ENCODE measurements around the gene TYROBP. TPM values are rescaled to one million over a fixed set of nuclear protein-coding genes. Genes with fewer than 3 reads are reported as not detected.
"Not testable (repeated sequence)": the region's sequence is repeated elsewhere in the genome, so short reads cannot be mapped to it uniquely, and the experiment has no call there.

The TYROBP gene
- total RNA-seq, 1 experiment from 2014 or later, result not detected

- peak; percentile 73 for DNase-seq (ENCODE audit: low read depth)
Measured at GRCh38 chr19:35901854-35902661, 6.0 kb downstream of the TYROBP start, which contains the start of gene HCST. Gene HCST, plus strand, starts transcription at chr19:35902529. Its CDS starts 65 bp downstream, at chr19:35902594.

DNA sequence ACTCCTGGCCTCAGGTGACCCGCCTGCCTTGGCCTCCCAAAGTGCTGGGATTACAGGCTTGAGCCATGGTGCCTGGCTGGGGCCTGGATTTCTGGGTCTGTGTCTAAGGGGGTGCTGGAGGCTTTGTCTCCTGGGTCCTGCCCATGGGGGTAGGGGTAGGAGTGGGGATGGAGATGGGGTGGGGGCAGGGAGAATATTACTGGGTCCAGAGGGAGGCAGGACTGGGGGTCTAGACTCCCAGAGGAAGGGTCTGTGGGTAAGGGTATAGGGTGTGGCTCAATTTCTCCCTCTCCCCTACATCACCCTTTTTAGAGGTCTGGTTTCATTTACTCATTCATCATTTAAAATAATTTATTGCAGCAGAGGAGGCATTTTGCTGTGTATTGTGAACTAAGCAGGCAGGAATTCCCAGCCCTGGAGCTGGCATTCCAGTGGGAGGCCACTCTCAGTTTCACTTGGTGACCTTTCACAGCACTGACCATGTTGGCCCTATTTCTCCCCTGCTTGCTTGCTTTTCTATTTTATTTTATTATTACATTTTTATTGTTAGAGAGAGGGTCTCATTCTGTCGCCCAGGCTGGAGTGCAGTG is 6.9 kb downstream of the TYROBP start:
- peak; percentile 79 for DNase-seq (ENCODE audit: low read depth)

GRCh38 chr19:35899547-35900214 is 8.4 kb downstream of the TYROBP start:
- peak; percentile 84 for DNase-seq (ENCODE audit: low read depth)

- no peak for DNase-seq (ENCODE audit: low read depth)
Measured at GRCh38 chr19:35898499-35898809, 9.6 kb downstream of the TYROBP start.

DNA sequence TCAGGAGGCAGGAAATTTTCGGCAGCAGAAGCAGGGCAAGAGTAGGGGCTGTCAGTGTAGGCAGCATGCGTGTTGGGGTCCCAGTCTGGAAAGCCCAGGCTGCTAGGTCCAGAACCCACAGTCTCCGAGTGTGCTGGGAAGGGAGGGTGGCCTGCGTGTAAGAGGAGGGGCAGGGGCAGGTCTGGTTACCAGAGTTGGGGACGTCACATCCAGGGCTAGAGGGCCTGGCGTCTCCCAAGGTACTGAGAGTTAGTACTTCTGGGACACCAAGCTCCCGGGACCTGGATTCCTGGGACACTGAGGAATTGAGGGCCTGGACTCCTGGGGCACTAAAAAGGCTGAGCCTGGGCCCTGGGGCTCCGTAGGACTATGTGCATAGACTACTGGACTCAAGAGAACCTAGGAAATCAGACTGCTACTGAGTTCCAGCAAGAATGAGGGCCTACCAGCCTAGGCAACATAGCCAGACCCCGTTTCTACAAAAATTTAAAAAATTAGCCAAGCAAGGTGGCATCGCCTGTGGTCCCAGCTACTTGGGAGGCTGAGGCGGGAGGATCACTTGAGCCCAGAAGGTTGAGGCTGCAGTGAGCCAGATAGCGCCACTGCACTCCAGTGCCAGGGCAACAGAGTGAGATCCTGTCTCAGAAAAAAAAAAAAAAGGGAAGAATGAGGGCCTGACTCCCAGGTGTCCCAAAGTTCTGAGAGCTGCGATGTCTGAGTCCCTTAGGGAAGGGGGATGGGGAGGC is 10.2 kb downstream of the TYROBP start:
- DNase-seq (ENCODE audit: low read depth), result no peak

- no peak for DNase-seq (ENCODE audit: low read depth)
Measured at GRCh38 chr19:35896643-35897040, 11.5 kb downstream of the TYROBP start.

- no peak for DNase-seq (ENCODE audit: low read depth)
Measured at GRCh38 chr19:35895911-35896642, 12.0 kb downstream of the TYROBP start.

- DNase-seq (ENCODE audit: low read depth), result no peak
Measured at GRCh38 chr19:35894342-35894741, 13.8 kb downstream of the TYROBP start.

DNA sequence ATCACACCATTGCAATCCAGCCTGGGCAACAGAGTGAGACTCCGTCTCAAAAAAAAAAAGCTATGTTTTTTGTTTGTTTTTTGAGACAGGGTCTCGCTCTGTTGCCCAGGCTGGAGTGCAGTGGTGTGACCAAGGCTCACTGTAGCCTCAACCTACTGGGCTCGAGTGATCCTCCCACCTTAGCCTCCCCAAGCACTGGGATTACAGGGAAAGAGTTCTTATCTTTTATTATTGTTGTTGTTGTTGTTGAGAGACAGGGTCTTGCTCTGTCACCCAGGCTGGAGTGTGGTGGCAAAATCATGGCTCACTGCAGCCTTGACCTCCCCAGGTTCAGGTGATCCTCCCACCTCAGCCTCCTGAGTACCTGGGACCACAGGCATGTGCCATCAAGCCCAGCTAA is 16.3 kb downstream of the TYROBP start:
- DNase-seq (ENCODE audit: low read depth), result not testable (repeated sequence)

DNA sequence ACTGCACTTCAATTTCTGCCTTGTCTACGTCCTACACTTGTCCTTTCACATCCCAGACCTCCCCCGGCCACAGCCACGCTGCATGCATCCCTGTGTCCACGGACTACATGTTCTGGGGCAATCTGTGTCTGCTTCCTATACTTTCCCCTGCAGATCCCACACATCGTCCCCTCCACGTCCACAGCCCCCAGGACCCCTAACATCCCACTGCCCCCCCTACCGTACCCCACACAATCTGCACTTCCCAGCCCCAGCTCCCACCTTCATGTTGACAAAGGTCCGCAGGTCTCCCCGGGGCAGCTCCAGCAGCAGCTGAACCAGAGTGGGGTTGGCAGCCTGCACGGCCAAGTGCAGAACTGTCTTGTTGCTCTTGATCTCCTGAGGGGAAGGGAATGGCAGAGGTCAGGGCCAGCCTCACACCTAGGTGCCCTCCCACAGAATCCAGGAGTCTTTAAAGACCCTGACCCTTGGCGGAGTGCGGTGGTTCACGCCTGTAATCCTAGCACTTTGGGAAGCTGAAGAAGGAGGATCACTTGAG is 17.9 kb downstream of the TYROBP start:
- no peak for DNase-seq (ENCODE audit: low read depth)

- no peak for DNase-seq (ENCODE audit: low read depth)
Measured at GRCh38 chr19:35889370-35890112, 18.6 kb downstream of the TYROBP start.

GRCh38 chr19:35888398-35888797 is 19.7 kb downstream of the TYROBP start:
- DNase-seq (ENCODE audit: low read depth), result no peak

GRCh38 chr19:35887197-35887596 is 20.9 kb downstream of the TYROBP start:
- DNase-seq (ENCODE audit: low read depth), result no peak

DNA sequence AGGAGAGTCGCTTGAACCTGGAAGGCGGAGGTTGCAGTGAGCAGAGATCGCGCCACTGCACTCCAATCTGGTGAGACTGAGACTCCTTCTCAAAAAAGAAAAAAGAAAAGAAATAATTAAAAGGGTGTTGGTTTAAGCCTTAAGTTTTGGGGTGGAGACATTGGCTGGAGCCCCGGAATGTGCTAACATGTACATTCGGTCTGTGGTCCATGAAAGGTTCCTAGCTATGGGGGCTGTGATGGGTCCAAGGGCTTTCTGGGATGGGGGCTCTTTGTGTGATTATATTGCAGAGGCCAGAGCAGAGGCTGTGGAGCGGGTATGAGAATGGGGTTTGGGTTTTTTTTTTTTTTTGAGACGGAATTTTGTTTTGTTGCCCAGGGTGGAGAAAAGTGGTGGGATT is 22.2 kb downstream of the TYROBP start:
- DNase-seq (ENCODE audit: low read depth), result no peak

- no peak for DNase-seq (ENCODE audit: low read depth)
Measured at GRCh38 chr19:35885225-35885738, 22.8 kb downstream of the TYROBP start.

DNA sequence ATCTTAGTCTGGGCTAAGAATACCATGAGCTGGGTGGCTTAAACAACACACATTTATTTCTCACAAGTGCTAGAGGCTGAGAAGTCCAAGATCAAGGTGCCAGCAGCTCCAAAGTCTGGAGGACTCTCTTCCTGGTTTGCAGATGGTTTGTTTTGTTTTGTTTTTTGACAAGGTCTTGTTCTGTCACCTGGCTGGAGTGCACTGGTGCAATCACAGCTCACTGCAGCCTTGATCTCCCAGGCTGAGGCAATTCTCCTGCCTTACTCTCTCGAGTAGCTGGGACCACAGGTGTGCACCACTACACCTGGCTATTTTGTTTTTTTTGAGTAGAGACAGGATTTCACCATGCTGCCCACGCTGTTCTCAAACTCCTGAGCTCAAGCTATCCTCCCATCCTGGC is 24.2 kb downstream of the TYROBP start:
- no peak for DNase-seq (ENCODE audit: low read depth)

- DNase-seq (ENCODE audit: low read depth), result peak; percentile 78
Measured at GRCh38 chr19:35882114-35882832, 25.8 kb downstream of the TYROBP start.

DNA sequence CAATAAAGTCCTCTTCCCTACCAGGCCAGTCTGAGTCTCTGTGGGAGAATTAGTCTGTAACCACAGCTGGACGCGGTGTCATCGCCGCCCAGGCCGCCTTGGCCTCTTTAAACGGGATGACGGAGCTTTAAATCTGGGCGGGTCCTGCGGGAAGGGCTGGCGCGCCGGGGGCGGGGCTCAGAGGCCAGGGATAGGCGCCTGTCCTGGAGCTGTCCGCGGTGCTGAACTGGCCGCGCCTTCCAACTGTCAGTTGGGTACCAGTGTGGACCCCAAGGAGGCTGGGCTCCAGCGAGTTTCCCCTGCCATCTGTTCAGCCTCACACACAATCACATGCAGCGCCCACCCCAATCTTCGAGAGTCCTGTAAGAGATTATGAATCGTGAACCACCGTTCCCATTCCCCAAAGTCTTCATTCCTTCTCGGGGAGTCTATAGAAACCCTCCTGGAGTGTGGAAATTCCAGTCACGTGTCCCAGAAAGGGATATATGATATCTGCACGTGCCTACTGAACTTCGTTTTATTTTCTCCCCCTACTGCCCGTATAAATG is 28.3 kb downstream of the TYROBP start:
- DNase-seq (ENCODE audit: low read depth), result peak; percentile 90

DNA sequence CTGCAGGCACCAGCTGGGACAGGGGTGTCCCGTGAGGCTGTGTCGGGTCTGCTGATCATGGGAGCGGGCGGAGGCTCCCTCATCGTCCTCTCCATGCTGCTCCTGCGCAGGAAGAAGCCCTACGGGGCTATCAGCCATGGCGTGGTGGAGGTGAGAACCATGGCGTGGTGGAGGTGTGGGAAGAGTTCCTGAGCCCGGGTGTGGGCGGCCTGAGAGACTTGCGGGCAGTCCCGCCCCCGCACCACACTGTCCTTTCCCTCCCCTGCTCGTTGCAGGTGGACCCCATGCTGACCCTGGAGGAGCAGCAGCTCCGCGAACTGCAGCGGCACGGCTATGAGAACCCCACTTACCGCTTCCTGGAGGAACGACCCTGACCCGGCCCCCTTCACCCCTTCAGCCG is 29.0 kb downstream of the TYROBP start:
- no peak for DNase-seq (ENCODE audit: low read depth)

All from M059J (cell line).